ENCODE results near the gene SLC4A8.

- TF ChIP-seq HMGXB4 (CRISPR knock-in tag; IDR thresholded peaks at IDR 0.05) (no peak), RAD51 (IDR thresholded peaks at IDR 0.05; ENCODE audit: borderline replicate concordance, low read depth) (no peak), CHD2 (IDR thresholded peaks at IDR 0.05; ENCODE audit: low read depth, low read length) (no peak), BRD9 (IDR thresholded peaks at IDR 0.05; ENCODE audit: low read depth, partially characterized antibody) (no peak), ATF1 (CRISPR knock-in tag; IDR thresholded peaks at IDR 0.05) (no peak), ATF1 (tag; IDR thresholded peaks at IDR 0.05) (no peak), LCOR (CRISPR knock-in tag; IDR thresholded peaks at IDR 0.05) (no peak), CREB3L1 (IDR thresholded peaks at IDR 0.05; ENCODE audit: borderline replicate concordance, low read depth) (no peak), EP300 (IDR thresholded peaks at IDR 0.05; ENCODE audit: low read length) (no peak), CTCF (IDR thresholded peaks at IDR 0.05 in 2 of 3, conservative IDR thresholded peaks at IDR 0.05 in 1 of 3; ENCODE audit: insufficient read depth in 2 of 3, low read depth in 1 of 3, low read length in 3 of 3) (no peak), CREBBP (IDR thresholded peaks at IDR 0.05; ENCODE audit: low read depth, low read length) (no peak), KDM4B (IDR thresholded peaks at IDR 0.05; ENCODE audit: borderline replicate concordance in 2 of 2, low read depth in 1 of 2) (no peak), STAT6 (CRISPR knock-in tag; IDR thresholded peaks at IDR 0.05) (no peak)
Observed at GRCh38 chr12:51383269-51383905, 41.2 kb upstream of the SLC4A8 start.

Measured in K562 (cell line).